HG03039 (cell line): ENCODE measurements around the gene ZBTB9.
"Not testable (repeated sequence)": the region's sequence is repeated elsewhere in the genome, so short reads cannot be mapped to it uniquely, and the experiment has no call there.

Experiments
- ATAC-seq: cut with Tn5 transposase; IDR thresholded peaks from one replicate; pipeline ENCODE4 v1.9.1; 2021; ENCODE audit warnings: mild to moderate bottlenecking, moderate library complexity; ENCODE audit not compliant: unreplicated experiment

Gene ZBTB9

DNA sequence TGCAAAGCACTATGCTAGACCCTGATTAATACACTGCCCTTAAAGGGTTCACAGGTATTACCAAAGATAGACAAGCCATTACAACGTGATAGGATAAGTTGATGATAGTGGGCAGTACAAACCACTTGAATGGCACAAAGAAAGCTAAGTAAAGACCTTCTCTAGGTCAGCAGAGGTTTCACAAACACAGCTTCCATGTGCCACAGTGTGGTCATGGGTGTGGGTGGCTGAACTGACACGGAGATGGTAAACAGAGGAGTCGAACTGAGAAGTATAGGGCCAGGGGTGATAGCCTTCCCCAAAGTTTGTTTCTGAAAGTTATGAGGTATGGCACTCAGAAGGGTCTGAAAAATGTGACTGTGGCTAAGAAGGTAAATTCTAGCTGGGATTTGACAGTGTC is 4.3 kb downstream of the ZBTB9 start:
- ATAC-seq: no peak

GRCh38 chr6:33459226-33459625 is 4.8 kb downstream of the ZBTB9 start:
- ATAC-seq: no peak

DNA sequence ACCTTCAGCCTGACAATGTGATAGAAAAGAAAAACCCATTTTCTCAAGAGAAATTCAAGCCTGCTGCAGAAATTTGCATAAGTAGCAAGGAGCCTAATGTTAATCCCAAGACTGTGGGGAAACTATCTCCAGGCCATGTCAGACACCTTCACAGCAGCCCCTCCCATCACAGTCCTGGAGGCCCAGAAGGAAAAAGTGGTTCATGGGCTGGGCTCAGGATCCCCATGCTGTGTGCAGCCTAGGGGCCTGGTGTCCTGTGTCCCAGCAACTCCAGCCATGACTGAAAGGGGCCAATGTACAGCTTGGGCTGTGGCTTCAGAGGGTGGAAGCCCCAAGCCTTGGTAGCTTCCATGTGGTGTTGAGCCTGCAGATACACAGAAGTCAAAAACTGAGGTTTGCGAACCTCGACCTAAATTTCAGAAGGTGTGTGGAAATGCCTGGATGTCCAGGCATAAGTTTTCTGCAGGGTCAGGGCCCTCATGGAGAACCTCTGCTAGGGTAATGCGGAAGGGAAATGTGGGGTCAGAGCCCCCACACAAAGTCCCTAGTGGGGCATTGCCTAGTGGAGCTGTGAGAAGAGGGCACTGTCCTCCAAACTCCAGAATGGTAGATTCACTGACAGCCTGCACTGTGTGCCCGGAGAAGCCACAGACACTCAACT is 11.8 kb downstream of the ZBTB9 start:
- ATAC-seq: no peak

DNA sequence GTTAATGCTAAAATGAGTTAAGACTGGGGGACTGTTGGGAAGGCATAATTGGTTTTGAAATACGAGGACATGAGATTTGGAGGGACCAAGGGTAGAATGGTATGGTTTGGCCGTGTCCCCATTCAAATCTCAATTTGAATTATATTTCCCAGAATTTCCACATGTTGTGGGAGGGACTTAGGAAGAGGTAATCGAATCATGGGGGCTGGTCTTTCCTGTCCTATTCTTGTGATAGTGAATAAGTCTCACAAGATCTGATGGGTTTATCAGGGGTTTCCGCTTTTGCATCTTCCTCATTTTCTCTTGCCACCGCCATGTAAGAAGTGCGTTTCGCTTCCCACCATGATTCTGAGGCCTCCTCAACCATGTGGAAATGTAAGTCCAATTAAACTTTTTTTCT is 12.7 kb downstream of the ZBTB9 start:
- no peak for ATAC-seq

GRCh38 chr6:33469661-33470060 is 15.3 kb downstream of the ZBTB9 start:
- ATAC-seq: no peak

GRCh38 chr6:33477864-33478263 is 23.5 kb downstream of the ZBTB9 start:
- no peak for ATAC-seq

GRCh38 chr6:33481192-33481591 is 26.8 kb downstream of the ZBTB9 start:
- ATAC-seq: no peak

DNA sequence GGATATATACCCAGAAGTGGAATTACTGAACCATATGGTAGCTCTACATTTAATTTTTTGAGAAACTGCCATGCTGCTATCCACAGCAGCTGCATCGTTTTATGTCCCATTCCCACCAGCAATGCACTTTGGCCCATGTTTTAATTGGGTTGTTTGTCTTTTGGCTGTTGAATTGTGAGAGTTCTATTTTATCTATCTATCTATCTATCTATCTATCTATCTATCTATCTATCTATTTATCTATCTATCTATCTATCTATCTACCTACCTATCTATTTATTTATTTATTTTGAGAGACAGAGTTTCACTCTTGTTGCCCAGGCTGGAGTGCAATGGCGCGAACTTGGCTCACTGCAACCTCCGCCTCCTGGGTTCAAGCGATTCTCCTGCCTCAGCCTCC is 28.2 kb downstream of the ZBTB9 start:
- not testable (repeated sequence) for ATAC-seq

GRCh38 chr6:33483678-33484077 is 29.3 kb downstream of the ZBTB9 start:
- ATAC-seq: no peak

DNA sequence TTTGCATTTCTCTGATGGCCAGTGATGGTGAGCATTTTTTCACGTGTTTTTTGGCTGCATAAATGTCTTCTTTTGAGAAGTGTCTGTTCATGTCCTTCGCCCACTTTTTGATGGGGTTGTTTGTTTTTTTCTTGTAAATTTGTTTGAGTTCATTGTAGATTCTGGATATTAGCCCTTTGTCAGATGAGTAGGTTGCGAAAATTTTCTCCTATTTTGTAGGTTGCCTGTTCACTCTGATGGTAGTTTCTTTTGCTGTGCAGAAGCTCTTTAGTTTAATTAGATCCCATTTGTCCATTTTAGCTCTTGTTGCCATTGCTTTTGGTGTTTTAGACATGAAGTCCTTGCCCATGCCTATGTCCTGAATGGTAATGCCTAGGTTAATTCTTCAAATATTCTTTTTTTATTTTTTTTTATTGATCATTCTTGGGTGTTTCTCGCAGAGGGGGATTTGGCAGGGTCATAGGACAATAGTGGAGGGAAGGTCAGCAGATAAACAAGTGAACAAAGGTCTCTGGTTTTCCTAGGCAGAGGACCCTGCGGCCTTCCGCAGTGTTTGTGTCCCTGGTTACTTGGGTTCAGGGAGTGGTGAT is 30.4 kb downstream of the ZBTB9 start:
- not testable (repeated sequence) for ATAC-seq

DNA sequence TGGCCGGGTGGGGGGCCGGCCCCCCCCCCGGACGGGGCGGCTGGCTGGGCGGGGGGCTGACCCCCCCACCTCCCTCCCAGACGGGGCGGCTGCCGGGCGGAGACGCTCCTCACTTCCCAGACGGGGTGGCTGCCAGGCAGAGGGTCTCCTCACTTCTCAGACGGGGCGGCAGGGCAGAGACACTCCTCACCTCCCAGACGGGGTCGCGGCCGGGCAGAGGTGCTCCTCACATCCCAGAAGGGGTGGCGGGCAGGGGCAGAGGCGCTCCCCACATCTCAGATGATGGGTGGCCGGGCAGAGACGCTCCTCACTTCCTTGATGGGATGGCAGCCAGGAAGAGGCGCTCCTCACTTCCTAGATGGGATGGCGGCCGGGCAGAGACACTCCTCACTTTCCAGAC is 31.3 kb downstream of the ZBTB9 start:
- not testable (repeated sequence) for ATAC-seq

DNA sequence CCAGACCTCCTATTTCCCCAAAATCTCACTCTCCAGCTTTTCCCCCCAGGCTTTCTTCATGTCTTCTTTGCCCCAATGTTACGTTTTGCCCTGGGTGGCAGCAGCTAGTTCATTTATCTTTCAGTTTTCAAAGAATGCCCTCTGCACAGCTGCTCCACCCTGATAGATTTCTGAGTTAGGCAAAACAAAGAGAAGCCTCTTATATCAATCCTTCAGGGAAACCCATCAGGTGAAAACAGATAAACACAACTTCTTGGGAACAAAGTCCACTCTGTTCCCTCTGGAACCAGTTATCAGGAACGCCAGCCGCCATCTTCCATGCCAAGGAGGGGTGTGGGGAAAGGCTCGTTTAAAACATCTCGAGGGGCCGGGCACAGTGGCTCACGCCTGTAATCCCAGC is 34.0 kb downstream of the ZBTB9 start:
- ATAC-seq: no peak

- no peak for ATAC-seq
Measured at GRCh38 chr6:33490198-33490597, 35.8 kb downstream of the ZBTB9 start.

GRCh38 chr6:33490621-33491020 is 36.2 kb downstream of the ZBTB9 start:
- no peak for ATAC-seq

- no peak for ATAC-seq
Measured at GRCh38 chr6:33492093-33492492, 37.7 kb downstream of the ZBTB9 start.

DNA sequence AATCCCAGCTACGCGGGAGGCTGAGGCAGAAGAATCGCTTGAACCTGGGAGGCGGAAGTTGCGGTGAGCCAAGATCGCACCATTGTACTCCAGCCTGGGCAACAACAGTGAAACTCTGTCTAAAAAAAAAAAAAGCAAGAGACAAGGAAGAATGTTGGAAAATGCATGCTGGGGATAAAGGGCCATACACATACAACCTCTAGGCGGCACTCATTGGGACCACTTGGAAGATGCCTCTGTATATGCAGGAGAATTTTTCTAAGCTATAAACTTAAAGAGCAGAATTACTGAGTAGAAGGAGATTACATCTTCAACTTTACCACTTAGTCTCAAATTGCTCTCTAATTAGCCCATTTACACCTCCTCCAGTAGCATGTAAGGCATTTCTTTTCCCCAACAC is 42.8 kb downstream of the ZBTB9 start:
- ATAC-seq: no peak

- ATAC-seq: no peak
Measured at GRCh38 chr6:33502486-33502885, 48.1 kb downstream of the ZBTB9 start.

DNA sequence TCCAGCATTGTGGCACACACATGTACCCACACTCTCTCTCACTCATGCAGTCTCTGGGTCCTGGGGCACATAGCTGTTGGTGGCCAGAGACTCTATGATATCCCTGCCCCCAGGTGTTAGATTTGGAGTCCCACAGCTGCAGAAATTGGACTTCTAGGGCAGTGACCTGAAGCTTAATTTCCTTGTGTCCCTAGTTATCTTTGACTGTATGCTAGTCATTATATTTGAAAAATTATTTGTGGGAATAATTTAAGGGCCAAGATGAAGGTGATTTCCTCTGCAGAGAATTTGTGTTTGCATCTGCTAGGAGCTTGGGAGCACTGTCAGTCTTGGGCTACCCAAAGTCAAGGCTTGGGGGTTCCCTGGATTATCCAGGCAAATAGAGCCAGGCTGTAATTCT is 50.1 kb downstream of the ZBTB9 start:
- no peak for ATAC-seq

- no peak for ATAC-seq
Measured at GRCh38 chr6:33505548-33506370, 51.4 kb downstream of the ZBTB9 start.
